GM12875 (cell line): ENCODE measurements around the gene KRT34.
"Not testable (repeated sequence)": the region's sequence is repeated elsewhere in the genome, so short reads cannot be mapped to it uniquely, and the experiment has no call there.

Experiments used
- H3K4me3 ChIP-seq: one replicate; pipeline ENCODE4 v1.5.1; 2011; ENCODE audit warnings: low read depth, low read length, control low read depth
- CTCF ChIP-seq: IDR thresholded peaks from 2 replicates; pipeline ENCODE4 v1.5.1; 2011; ENCODE audit warnings: low read depth, mild to moderate bottlenecking, control low read depth, inconsistent platforms, low read length, moderate library complexity, borderline replicate concordance; ENCODE audit not compliant: insufficient read depth

Gene KRT34

GRCh38 chr17:41381943-41382342 is at the start of gene KRT34:
Gene KRT34, minus strand, starts transcription at chr17:41382306. Its CDS starts 60 bp downstream, at chr17:41382246.
- H3K4me3 ChIP-seq: not testable (repeated sequence)

GRCh38 chr17:41430376-41430775 is 48.3 kb upstream of the KRT34 start:
- not testable (repeated sequence) for H3K4me3 ChIP-seq

DNA sequence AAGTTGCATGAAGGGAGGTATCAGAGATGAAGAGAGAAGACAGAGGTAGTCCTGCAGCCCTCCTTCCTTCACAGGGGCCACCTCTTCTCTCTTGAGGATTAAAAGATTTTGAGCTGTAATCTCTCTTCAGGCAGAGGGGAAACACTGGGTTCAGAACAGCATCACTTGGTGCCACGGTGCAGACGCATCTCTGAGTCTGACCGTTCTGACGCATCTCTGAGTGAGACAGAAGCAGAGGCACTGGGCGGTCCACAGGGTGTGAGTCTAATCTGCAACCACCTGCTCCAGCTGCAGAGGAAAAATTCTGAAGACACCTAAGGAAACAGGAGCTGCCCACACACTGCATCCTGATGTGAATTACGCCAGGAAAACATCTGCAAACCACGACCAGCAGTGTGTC is 47.6 kb upstream of the KRT34 start:
- no peak overlapping the region for H3K4me3 ChIP-seq
- no peak for TF ChIP-seq CTCF

DNA sequence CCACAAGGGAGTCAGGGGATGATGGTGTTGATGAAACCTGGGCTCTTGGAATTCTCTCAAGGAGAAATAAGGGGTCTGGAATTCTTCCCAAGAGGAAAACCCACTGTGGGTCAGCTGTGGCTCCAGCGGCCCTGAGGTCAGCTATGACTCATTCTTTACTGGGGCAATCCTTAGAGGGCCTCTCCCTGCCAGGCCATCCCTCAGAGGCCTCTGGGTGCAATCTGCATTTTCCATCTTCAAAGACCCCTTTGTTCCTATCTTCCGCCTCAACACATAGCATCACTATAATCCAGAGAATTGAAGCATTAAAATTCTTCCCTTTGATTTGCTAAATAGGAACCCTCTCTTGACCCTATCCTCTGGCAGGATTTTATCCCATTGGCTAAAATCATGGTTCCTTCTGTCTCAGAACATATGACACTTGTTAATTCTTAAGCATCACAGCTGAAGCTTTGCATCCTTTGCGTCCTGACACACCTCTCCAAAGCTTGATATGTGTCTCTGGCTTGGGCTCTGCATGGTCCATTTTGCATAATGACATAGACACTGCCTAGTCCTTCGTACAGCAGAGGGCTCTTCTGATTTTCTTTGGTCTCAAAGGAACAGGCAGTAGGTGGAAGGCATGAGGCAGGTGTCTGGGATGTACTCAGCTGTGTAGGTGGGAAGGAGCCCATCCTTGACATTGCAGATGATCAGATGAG is 46.6 kb upstream of the KRT34 start:
- no peak overlapping the region for H3K4me3 ChIP-seq
- TF ChIP-seq CTCF: no peak

- H3K4me3 ChIP-seq: no peak within 1 kb of the TSS
- no peak for TF ChIP-seq CTCF
These were observed 42.1 kb upstream of the KRT34 start, which contains the start of gene KRT37 for GRCh38 chr17:41424111-41424635. Gene KRT37, minus strand, starts transcription at chr17:41424585. Its CDS starts 62 bp downstream, at chr17:41424523.

DNA sequence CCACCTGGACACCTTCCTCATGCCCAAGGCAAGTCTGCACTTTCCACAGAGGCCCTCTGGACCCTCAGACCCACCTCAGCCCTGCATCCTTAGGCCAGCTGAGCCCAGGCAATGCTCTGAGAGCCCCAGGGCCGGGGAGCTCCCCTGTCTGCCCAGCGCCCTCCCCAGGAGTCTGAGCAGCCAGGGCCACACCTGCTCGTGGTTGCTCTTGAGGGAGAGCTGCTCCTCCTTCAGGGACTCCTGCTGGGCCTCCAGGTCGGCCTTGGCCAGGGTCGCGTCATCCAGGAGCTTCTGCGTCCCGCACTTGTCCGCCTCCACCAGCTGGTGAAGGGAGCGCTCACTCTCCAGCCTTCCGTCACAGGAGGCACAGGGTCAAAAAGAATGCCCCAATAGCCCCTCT is 40.5 kb upstream of the KRT34 start:
- H3K4me3 ChIP-seq: not testable (repeated sequence)

GRCh38 chr17:41421617-41422016 is 39.5 kb upstream of the KRT34 start:
- no peak overlapping the region for H3K4me3 ChIP-seq
- TF ChIP-seq CTCF: no peak

GRCh38 chr17:41421116-41421515 is 39.0 kb upstream of the KRT34 start:
- TF ChIP-seq CTCF: no peak

GRCh38 chr17:41420134-41420533 is 38.0 kb upstream of the KRT34 start:
- TF ChIP-seq CTCF: no peak
- no peak overlapping the region for H3K4me3 ChIP-seq

More at GRCh38 chr17:41421116-41421515, 39.0 kb upstream of the KRT34 start:
- no peak overlapping the region for H3K4me3 ChIP-seq
